Rectal smooth muscle tissue (tissue), 1 donor: Measurements from ENCODE around the gene AGAP9.
"Not testable (repeated sequence)": the region's sequence is repeated elsewhere in the genome, so short reads cannot be mapped to it uniquely, and the experiment has no call there.

Experiments used
- H3K27ac ChIP-seq: one replicate; pipeline ENCODE4 v1.7.0; 2013; ENCODE audit warnings: low read depth, low read length, inconsistent platforms
- H3K27me3 ChIP-seq: one replicate; pipeline ENCODE4 v1.7.0; 2013; ENCODE audit warnings: low read length; ENCODE audit not compliant: control insufficient read depth, insufficient read depth
- H3K36me3 ChIP-seq: one replicate; pipeline ENCODE4 v1.7.0; 2013; ENCODE audit warnings: low read length; ENCODE audit not compliant: control insufficient read depth, insufficient read depth
- H3K4me1 ChIP-seq: one replicate; pipeline ENCODE4 v1.7.0; 2013; ENCODE audit warnings: low read length; ENCODE audit not compliant: control insufficient read depth, insufficient read depth
- H3K4me3 ChIP-seq: one replicate; pipeline ENCODE4 v1.7.0; 2013; ENCODE audit warnings: low read length
- H3K9ac ChIP-seq: one replicate; pipeline ENCODE4 v1.7.0; 2013; ENCODE audit warnings: low read length

AGAP9 gene

DNA sequence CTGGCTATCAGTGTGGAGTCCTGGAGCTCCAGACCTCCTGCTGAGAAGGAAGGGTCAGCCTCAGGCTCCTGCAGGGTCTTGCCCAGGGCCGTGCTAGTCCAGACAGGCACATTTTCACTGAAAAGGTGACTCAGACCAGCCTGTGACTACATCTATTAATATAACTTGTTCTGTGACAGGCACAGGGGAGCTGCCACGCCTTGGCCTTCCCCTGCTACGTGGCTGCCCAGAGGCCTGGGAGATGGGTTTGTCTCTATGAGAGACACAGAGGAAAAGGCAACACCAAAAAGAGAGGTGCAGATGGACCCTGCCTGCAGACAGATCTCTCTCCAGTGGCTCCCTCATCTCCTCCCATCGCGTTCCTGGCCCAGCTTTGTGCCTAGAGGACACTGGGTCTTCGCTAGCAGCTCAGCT is 41.7 kb downstream of the AGAP9 start:
- not testable (repeated sequence) for H3K27me3 ChIP-seq, H3K4me1 ChIP-seq, H3K36me3 ChIP-seq, H3K4me3 ChIP-seq, H3K27ac ChIP-seq, H3K9ac ChIP-seq

DNA sequence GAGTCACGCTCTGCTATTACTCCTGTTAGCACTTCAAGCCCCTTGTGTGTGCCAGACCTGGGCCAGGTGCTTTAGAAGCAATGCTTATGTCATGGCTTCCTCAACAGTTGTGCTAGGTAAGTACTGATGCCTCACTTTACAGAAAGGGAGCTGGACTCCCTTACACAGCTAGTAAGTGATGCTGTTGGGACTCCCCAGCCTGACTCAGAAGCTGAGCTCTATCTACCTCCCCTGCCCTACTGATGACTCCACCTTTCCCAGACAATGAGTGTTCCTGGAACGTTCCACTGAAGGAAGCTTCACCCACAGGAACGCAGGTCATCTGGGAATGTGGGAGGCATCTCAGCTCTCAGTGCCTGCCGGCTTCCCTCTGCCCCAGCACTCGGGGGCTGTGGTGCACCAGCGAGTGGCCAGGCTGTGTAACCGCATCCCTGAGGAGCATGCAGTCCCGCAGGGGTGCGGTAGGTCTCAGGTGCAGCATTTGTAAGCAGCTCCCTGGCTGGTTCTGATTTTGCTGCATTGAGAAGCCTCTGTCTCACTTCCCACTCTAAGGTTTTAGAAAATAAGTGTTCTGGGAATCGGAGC is 42.2 kb downstream of the AGAP9 start:
- H3K27ac ChIP-seq = not testable (repeated sequence)

GRCh38 chr10:47480133-47480532 is 43.3 kb downstream of the AGAP9 start:
- not testable (repeated sequence) for H3K4me3 ChIP-seq, H3K4me1 ChIP-seq, H3K36me3 ChIP-seq, H3K9ac ChIP-seq, H3K27ac ChIP-seq, H3K27me3 ChIP-seq

More for the DNA sequence above, 42.2 kb downstream of the AGAP9 start:
- not testable (repeated sequence) for H3K4me3 ChIP-seq, H3K9ac ChIP-seq, H3K27me3 ChIP-seq, H3K4me1 ChIP-seq, H3K36me3 ChIP-seq

DNA sequence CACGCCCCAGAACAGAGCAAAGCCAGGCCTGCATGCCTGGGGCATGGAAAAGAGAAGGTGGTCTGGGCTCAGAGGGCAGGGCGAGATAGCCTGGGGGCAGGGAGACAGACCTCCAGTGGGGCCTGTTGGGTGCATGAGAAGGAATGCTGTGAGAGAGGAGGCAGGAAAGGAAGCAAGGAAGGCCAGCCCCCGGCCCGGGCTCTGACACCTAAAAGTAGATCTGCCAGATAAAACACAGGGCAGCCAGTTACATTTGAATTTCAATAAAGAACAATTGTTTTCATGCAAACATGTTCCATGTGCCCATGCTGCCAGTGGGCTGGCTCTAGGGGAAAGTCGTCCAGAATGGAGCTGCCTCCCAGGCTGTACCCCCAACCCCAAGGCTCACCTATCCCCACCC is 45.3 kb downstream of the AGAP9 start:
- not testable (repeated sequence) for H3K27me3 ChIP-seq, H3K36me3 ChIP-seq, H3K4me3 ChIP-seq, H3K4me1 ChIP-seq, H3K27ac ChIP-seq, H3K9ac ChIP-seq

DNA sequence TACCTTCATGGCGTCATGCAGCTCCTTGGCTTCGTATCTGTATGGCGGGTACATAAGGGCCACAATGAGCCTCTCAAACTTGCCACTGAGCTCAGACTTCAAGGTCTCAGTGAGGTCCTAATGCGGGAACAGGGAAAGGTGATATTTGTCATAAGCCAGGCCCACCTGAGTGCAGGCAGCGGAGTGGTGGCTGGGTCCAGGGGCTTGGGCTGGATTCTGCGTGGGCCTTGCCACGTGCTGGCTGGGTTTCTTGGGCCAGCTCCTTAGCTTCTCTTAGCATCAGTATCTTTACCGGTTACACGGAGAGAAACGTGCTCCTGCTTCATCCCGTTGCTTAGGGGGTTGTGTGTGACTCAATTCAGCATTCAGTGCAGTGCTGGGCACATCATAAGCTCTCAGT is 46.4 kb downstream of the AGAP9 start:
- not testable (repeated sequence) for H3K36me3 ChIP-seq, H3K9ac ChIP-seq, H3K27me3 ChIP-seq, H3K4me1 ChIP-seq, H3K27ac ChIP-seq, H3K4me3 ChIP-seq

GRCh38 chr10:47475101-47475500 is 48.3 kb downstream of the AGAP9 start:
- not testable (repeated sequence) for H3K36me3 ChIP-seq, H3K9ac ChIP-seq, H3K27ac ChIP-seq, H3K4me3 ChIP-seq, H3K4me1 ChIP-seq, H3K27me3 ChIP-seq

DNA sequence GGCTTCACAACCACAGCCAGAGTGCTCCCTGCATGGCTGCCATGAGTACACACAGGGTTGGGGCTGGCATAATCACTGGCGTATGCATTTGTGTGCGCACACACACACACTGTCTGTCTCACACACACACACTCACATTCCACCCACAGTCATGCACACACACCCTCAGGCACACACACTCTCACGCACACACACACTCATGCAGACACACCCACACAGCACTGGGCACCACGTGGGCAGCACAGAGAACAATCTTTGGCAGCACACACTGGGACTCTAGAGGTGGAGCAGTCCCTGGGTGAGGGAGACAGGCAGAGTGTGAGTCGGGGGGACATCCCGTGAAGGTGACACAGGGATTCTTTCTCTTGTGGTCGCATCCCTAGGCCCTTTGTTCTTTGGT is 49.9 kb downstream of the AGAP9 start:
- H3K36me3 ChIP-seq, H3K4me1 ChIP-seq, H3K4me3 ChIP-seq, H3K9ac ChIP-seq, H3K27me3 ChIP-seq, H3K27ac ChIP-seq: not testable (repeated sequence)

DNA sequence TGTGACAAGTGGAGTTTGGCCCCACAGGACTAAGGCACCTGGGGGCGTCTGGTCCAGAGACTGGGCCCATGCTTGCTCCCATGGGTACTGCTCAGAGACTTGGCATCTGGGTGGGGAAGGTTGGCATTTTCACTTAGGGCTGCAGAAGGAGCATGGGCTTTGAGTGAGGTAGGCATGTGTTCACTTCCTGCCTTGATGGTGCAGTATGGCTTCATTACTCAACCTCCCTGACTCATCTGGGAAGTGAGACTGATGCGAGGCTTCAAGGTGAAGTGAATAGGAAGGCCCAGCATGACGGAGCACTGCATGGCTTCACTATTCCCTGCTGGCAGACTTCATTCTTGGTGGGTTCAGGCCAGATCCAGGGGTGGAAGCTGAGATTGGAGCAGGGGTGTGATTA is 50.8 kb downstream of the AGAP9 start:
- H3K36me3 ChIP-seq, H3K4me1 ChIP-seq, H3K27ac ChIP-seq, H3K4me3 ChIP-seq, H3K9ac ChIP-seq, H3K27me3 ChIP-seq: not testable (repeated sequence)

GRCh38 chr10:47472072-47472471 is 51.4 kb downstream of the AGAP9 start:
- H3K4me1 ChIP-seq, H3K27me3 ChIP-seq, H3K36me3 ChIP-seq, H3K9ac ChIP-seq, H3K27ac ChIP-seq, H3K4me3 ChIP-seq: not testable (repeated sequence)

- H3K9ac ChIP-seq, H3K36me3 ChIP-seq, H3K27ac ChIP-seq, H3K27me3 ChIP-seq, H3K4me1 ChIP-seq, H3K4me3 ChIP-seq: not testable (repeated sequence)
Observed at GRCh38 chr10:47468731-47469528, 54.5 kb downstream of the AGAP9 start.

DNA sequence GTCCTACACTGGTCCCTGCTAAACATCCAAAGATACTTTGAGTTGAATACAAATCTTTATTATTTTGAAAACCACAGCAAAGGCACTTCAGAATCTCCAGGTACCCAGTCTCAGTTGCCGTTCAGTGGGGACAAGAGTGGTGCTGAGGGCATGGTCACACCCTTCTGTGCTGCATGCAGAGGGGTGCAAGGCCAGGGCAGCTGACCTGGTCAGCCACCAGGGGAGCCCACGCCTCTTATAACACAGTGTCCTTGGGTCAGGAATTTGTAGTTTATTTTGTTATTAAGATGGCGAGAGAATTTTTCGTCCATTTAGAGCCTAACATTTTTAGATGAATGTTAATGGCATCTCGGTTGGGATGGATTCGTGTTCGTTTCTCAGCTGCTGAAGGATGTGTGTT is 55.5 kb downstream of the AGAP9 start:
- H3K27me3 ChIP-seq, H3K27ac ChIP-seq, H3K4me3 ChIP-seq, H3K36me3 ChIP-seq, H3K9ac ChIP-seq, H3K4me1 ChIP-seq: not testable (repeated sequence)

DNA sequence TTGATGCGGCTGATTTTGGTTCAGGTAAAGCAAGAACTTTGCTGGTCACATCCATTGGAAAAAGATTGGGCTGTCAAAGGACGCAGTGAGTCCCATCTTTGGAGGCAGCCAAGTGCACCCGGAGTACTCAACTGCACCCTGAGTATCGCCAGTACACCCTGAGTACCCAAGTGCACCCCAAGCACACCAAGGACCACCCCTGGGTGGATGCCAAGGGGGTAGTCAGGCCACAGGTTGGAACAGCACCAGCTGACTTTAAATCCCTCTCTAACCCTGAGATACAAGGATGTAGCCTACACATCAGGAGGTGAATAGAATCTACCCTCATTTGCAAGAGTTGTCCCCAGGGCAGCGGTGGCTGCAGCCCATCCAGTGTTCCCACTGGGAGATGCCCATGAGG is 56.0 kb downstream of the AGAP9 start:
- not testable (repeated sequence) for H3K9ac ChIP-seq, H3K36me3 ChIP-seq, H3K4me3 ChIP-seq, H3K27me3 ChIP-seq, H3K4me1 ChIP-seq, H3K27ac ChIP-seq

DNA sequence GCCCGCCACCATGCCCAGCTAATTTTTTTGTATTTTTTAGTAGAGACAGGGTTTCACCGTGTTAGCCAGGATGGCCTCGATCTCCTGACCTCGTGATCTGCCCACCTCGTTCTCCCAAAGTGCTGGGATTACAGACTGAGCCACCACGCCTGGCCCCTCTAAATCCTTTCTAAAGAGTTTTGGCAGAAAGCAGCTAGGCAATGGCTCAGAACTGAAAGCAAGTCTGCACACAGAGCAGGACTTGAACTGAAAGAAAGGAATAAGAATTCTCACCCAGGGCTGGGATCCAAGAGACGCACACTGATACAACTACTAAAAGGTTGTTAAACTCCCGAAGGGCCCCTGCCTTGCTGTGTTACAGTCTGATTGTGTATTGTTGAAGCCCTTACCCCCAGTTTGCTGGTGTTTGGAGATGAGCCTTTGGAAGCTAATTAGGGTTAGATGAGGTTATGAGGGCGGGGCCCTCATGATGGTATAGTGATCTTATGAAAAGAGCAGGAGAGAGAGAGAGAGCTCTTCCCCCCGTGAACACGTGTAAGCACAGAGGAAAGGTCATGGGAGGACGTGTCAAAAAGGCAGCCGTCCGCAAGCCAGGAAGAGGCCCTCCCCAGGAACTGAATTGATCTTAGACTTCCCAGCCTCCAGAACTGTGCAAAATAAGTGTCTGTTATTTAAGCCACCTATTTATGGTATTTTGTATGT is 58.1 kb downstream of the AGAP9 start:
- H3K27me3 ChIP-seq, H3K4me1 ChIP-seq, H3K9ac ChIP-seq, H3K27ac ChIP-seq, H3K36me3 ChIP-seq, H3K4me3 ChIP-seq: not testable (repeated sequence)
